GM21786 (cell line): Measurements from ENCODE around the gene TMEM270.
"Not testable (repeated sequence)": the region's sequence is repeated elsewhere in the genome, so short reads cannot be mapped to it uniquely, and the experiment has no call there.

Experiments used
- ATAC-seq: cut with Tn5 transposase; IDR thresholded peaks from one replicate; pipeline ENCODE4 v1.9.1; 2021; ENCODE audit not compliant: unreplicated experiment

The TMEM270 gene

GRCh38 chr7:73852500-73852899, 8.5 kb upstream of the TMEM270 start:
- ATAC-seq, result no peak

- ATAC-seq, result no peak
Measured at GRCh38 chr7:73856941-73857340, 4.0 kb upstream of the TMEM270 start.

- no peak for ATAC-seq
Measured at GRCh38 chr7:73858807-73859206, 2.2 kb upstream of the TMEM270 start.

GRCh38 chr7:73861305-73861704, 346 bp downstream of the TMEM270 start:
- ATAC-seq, result no peak

GRCh38 chr7:73864981-73865711, 4.2 kb downstream of the TMEM270 start:
- ATAC-seq, result no peak

DNA sequence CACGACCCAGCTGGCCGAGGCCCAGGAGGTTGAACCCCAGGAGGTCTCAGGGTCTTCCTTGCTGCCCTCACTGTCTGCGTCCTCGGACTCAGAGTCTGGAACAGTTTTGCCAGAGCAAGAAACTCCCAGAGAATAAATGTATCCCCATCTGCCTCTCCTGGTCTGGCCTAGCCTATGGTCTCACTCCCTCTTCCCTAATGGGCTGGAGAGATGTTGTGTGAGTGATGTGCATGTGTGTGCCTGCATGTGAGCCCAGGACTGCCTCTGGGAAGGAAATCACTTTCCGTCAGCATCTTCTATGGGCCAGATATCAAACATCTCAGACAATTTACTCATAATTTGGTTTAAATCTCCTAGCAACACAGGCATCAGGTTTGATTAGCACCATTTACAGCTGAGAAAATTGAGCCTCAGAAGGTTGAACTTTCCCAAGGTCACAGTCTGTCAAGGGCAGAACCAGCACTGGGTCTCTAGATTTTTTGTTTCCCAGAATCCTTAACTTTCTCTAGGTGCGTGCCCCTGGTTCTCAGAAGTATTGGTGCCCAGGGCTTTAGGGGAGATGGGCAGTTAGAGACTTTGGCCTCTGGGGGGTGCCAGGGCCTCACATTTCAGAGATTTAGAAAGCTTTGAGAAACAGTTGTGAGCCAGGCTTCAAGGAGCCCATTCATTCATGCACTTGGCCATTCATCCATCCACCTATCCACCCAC, 4.9 kb downstream of the TMEM270 start:
- ATAC-seq, result no peak

DNA sequence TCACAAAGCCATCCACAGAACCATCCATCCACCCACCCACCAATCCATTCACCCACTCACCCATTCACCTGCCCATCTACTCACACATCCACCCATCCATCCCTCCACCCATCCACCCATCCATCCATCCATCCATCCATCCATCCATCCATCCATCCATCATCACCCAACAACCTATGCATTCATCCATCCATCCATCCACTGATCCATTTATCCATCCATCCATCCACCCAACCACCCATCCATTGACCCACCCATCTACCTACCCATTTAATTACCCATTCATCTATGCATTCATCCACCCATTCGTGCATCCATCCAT, 5.4 kb downstream of the TMEM270 start:
- no peak for ATAC-seq

DNA sequence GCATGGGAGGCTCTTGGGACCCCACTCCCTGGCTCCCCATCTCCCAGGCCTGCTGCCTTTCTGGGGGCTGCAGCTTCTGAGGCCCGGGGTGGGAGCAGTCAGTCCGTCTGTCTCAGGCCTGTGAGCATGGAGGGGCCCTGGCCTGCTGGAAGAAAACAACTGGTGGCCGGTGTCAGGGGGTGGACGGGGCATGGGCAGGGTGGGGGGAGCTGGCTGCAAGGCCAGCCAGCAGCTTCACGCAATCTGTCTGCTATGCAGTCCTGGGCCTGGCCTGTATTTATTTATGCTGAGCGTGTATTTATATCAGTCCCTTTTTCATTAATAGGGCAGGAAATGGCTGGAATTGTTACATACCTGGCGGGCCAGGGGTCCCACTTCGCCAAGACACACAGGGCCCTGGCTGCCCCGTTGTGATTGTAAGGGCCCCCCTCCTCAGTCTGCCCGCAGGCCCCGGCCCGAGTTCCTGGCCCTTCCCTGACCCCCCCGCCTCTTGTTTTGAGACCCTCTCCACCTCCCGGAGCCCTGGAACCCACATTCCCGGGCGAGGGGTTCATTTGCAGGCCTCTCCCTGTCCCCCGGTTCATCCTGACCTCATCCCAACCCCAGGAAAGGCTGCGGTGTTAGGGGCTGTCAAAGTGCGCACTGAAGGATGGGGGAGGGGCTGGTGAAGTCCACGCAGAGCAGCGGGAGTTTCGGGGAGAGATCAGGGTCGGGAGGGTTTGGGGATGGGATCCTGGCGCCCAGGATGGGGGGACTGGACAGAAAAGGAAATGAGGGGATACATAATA, 8.2 kb downstream of the TMEM270 start:
- no peak for ATAC-seq

DNA sequence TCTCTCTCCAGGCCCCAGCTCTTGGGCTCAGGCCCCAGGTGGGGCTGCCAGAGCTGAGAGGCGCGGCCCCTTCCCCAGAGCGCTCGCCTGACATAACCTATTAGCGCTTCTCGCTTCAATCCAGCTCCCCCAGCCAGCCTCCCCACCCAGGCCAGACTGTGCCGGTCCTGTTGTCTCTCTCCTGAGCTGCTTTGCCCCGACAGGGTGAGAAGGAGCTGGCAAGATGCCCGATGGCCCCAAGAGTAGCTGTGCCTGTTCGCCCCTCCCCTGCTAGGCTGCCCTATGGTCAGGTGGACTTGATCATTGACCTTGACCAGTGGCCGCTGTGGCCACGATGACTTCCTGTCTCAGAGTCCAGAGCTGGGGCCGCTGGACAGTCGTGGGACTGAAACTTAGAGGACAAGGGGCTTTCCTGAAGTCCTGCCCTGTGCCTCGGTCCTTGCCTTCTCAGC, 9.1 kb downstream of the TMEM270 start:
- ATAC-seq, result no peak

- no peak for ATAC-seq
Measured at GRCh38 chr7:73871163-73872011, 10.4 kb downstream of the TMEM270 start.

DNA sequence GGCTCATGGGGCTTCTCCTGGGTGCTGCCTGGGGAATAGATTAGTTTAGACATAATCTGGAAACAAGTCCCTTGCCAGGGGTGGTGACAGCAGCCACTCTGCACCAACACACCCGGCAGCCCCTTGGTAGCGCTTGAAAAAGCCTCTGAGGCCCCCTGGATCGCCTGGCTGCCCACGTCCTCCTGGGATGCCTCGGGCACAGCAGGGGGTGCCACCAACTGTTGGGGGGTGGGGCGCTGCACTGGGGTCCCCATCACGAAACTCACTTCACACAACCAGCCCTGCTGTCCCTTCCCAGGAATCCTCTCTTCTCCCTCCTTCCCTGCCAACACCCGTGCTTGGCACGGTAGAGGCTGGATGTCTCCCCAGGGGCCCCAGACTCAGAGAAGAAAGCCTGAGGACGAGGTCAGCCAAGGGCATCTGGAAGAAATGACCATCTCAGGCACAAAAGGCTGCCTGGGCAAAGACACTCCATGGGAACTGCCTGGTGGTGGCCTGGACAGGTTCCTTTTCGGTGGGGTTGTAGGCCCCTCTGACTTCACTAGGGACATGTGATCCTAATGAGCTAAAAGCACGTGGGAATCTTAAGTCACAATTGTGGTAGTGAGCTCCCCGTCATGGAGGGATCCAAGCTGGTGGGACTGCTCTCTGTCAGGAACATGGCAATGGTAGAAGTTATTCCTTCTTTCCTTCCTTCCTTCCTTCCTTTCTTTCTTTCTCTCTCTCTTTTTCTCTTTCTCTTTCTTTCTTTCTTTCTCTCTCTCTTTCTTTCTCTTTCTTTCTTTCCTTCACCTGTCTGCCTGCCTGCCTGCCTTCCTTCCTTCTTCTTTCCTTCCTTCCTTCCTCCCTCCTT, 11.3 kb downstream of the TMEM270 start:
- no peak for ATAC-seq

DNA sequence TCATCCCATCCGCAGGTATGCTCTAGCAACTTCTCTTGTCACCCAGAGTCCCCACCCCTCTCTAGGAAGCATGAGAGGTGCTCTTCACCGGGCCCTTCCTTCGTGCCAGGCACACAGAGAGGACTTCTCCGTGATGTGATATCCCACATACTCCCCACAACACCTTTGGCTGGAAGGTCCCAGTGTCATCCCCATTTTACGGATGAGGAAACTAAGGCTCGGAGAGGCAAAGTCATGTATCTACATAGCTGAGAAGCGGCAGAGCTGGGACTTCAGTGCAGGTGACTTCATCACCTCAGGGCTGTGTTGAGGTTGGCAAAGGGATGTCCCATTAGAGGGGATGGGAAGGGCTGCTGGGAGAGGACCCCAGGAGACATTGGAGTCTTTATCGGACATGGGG, 15.4 kb downstream of the TMEM270 start:
- ATAC-seq, result no peak

- no peak for ATAC-seq
Measured at GRCh38 chr7:73876973-73877372, 16.0 kb downstream of the TMEM270 start.

DNA sequence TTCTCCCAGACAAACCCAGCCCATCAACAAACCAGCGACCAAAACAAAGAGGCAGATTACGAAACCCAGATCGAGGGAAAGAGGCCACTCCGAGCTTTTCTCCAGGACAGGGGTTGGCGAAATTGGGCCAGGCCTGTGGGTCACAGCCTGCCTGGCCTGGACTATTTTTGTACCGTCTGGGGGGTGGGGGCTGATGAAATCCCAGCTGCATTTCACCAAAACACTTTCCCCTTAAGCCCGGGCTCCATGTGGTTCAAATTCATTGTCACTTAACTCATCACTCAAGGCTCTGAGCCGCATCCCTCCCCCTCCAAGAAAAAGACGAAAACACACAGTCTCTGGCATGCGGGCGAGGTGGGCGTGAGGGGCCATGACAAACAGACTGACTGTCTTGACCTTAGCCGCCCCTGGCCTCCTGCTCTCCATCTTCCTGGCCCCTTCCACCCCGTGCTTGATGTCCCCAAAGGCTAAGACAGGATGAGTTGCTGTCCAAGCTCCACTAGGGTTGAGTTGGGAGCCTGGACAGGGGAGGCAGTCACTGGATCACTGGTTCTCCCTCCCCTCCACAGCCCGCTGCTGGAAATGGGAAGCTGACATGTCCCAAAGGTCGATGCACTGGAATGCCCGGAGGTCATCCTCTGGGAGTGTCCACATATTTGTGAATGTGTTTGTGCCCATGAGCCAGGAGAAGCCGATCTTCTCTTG, 19.2 kb downstream of the TMEM270 start:
- ATAC-seq, result no peak

DNA sequence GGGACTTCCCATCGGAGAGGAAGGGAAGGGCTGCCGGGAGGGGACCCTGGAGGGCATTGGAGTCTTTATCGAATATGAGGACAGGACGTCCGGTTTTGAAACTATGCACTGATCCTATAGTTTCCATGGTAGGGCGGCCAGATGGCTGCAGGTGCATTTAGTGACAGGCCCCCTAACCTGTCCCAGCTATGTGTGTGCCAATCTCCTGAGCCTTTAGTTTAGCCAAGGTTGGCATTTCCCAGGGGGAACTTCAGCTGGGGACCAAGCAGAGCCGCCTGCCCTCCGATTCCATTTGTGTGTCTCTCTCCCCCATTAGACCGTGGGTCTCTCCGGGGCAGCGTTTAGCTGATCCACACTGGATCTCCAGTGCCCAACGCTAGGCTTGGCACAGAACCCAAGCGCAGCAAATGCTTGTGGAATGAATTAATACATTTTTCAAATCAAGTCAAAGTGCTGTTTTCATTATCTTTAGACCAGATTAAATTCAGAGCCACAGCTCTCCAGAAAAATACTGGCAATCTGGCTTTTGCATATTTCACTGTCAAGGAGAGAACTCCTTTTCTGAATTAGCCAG, 19.9 kb downstream of the TMEM270 start:
- ATAC-seq, result no peak

DNA sequence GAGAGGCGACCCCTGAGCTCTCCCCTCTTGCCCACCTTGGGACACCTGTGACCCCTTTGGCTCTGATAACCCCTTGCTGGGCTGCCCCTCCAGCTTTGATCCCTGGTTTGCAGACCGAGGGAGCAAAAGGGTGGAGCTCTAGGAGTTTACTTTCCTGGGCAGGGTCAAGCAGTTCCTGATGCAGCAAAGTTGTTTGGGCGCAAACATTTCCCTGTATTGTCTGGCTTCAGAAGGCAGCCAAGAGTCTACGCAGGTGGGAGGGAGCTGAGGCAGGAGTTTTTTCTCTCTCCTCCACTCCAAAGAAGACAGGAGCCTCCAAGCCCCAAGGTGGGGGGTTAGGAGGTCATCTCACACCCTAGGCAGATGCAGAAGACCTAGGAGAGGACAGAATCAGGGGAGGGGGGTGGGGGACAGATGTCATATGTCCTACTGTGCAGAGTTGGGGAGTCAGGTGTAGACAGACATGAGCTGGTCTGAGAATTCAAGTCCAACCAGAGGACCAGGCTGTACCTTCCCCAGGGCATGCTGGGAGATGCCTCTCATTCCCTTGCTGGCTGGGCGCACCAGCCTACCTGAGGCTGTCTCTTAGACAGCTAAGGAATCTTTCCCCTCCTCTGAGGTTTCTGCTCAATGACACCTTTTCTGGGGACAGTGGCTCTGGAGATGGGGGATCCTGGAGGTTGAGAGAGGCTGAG, 20.5 kb downstream of the TMEM270 start:
- ATAC-seq, result no peak

GRCh38 chr7:73882047-73882402, 21.1 kb downstream of the TMEM270 start:
- ATAC-seq, result no peak

- not testable (repeated sequence) for ATAC-seq
Measured at GRCh38 chr7:73884867-73885422, 24.0 kb downstream of the TMEM270 start.
